Measurements from ENCODE around the gene HPS6. TPM values are rescaled to one million over a fixed set of nuclear protein-coding genes. Genes with fewer than 3 reads are reported as not detected.
A peak's percentile ranks its signal among the peaks of the same experiment; 100 is the strongest.

HPS6 gene
- total and polyA plus RNA-seq, 9 of the 15 experiments (the other 6 are each of a cell fraction or from before 2014, with no cell fraction given) = 0.45 to 14.0 (median 4.5) TPM

- H3K9me1 ChIP-seq (ENCODE audit: control insufficient read depth, insufficient read depth, low read length) = peaks cover 3% of the 10 kb centered on the region
- in situ Hi-C loops (cut with MboI) = no loop called here
- H3K36me3 ChIP-seq (ENCODE audit: control insufficient read depth, insufficient read depth, low read length) = peaks cover 67% of the 10 kb centered on the region
- peaks cover 70% of the 10 kb centered on the region for H3K79me2 ChIP-seq (ENCODE audit: control insufficient read depth, insufficient read depth, low read length)
- H2AFZ ChIP-seq (ENCODE audit: low read depth, low read length) = no peak overlapping the region
- H3K4me3 ChIP-seq = no peak overlapping the region
- H4K20me1 ChIP-seq (replicated peaks; ENCODE audit: control insufficient read depth, insufficient read depth, low read length) = peaks cover 20% of the 10 kb centered on the region
- no peaks in the 10 kb centered on the region for H3K9me3 ChIP-seq (replicated peaks; ENCODE audit: control insufficient read depth, insufficient read depth, low read depth, low read length)
- CTCF ChIA-PET (ENCODE audit: low intra/inter-chr PET ratio) = no interaction called here
- ATAC-seq (no peak), DNase-seq (ENCODE audit: extremely low read depth in 1 of 4, low spot score in 3 of 4) (no peak), FAIRE-seq (no peak)
- BruUV-seq (replicated peaks) = no TSS peak
- peak overlapping the region; percentile 97 for H3K27ac ChIP-seq (ENCODE audit: extremely low read depth, low read depth, low read length)
- POLR2A ChIA-PET = interaction anchor here (0.9 to 4.1 kb wide), 2 partner anchors 8 to 21 kb away, joined by 3 to 27 read pairs; no protein-coding TSS in a partner anchor
- no peak overlapping the region for H3K4me2 ChIP-seq (ENCODE audit: insufficient read depth, low read length)
- H3K27me3 ChIP-seq (ENCODE audit: control insufficient read depth in 2 of 2, insufficient read depth in 2 of 2, low read length in 2 of 2) = no peaks in the 10 kb centered on the region
- peak overlapping the region in 1 of 2 experiments; percentile 54; a peak in 1 of 4 replicates for H3K9ac ChIP-seq (ENCODE audit: insufficient read depth in 1 of 2, low read depth in 2 of 2, low read length in 2 of 2)
- no peak for TF ChIP-seq SRSF1 (IDR thresholded peaks at IDR 0.05; ENCODE audit: low read depth, low read length)
- TF ChIP-seq TARDBP (IDR thresholded peaks at IDR 0.05) = no peak
- TF ChIP-seq SIRT6 (IDR thresholded peaks at IDR 0.05; ENCODE audit: low read depth, low read length) = no peak
- no peak for TF ChIP-seq ZNF133 (CRISPR knock-in tag; IDR thresholded peaks at IDR 0.05)
- TF ChIP-seq ZNF445 (CRISPR knock-in tag; IDR thresholded peaks at IDR 0.05; ENCODE audit: low read depth) = no peak
- no peak for TF ChIP-seq ZNF592 (IDR thresholded peaks at IDR 0.05)
- H3K4me1 ChIP-seq (replicated peaks in 1 of 2; ENCODE audit: control insufficient read depth in 2 of 2, insufficient read depth in 2 of 2, low read length in 2 of 2) = peaks cover 24 to 28% of the 10 kb centered on the region in 2 experiments
- 65% methylated on average over 4 of the region's 12 CpGs for WGBS (ENCODE audit: insufficient coverage, low coverage, missing lambda C conversion rate)
- intact Hi-C loops (cut with micrococcal nuclease) = loop anchor here (10.0 kb wide), 1 partner anchor 266 kb away; the partner anchor contains the start of gene KCNIP2
These were observed 46.1 kb downstream of the HPS6 start for GRCh38 chr10:102111276-102111675.

Measured in K562 (cell line).